HG02759 (cell line): Measurements from ENCODE around the gene WWOX.

ENCODE experiments used
- ATAC-seq: cut with Tn5 transposase; IDR thresholded peaks from one replicate; pipeline ENCODE4 v1.9.1; 2021; ENCODE audit warnings: mild to moderate bottlenecking, moderate library complexity; ENCODE audit not compliant: unreplicated experiment

Gene WWOX

DNA sequence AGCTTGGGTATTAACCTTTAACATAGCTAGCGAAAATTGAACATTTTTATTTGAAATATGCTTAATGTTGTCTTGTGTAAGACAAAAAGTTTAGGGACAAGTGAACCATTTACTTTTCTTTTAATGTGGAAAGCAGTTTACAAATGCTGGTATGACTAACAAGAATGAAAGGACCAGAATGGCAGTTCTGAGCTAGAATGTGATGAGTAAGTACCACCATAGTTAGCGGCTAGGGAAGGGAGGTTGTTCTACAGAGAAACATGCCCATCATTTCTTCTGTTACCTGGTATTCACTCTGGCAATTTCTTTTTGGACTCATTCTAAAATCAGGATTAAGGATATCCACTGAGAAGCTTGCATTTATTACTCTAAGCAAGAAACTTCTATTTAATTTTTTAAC is 121.1 kb downstream of the WWOX start:
- ATAC-seq, result no peak

GRCh38 chr16:78221892-78222291 is 122.4 kb downstream of the WWOX start:
- no peak for ATAC-seq

- ATAC-seq, result no peak
Measured at GRCh38 chr16:78224342-78224741, 124.9 kb downstream of the WWOX start.

DNA sequence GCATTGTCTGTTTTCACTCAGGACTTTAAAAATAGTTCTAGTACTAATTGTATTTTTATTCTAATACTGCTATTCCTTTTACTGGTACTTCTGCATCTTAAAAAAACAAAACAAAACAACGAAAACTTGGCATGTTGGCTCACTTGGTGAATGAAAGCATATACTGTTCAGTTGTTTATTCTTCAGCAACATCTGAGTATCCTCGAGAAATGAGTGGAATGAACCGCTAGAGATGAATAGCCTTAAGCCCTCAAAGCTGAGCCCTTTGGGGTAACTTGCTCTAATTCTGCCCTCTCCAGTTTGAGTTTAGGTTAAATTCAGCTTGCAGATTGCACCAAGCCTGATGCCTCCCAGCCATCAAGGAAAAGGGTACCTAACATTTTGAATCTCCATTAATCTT is 126.5 kb downstream of the WWOX start:
- ATAC-seq, result no peak

GRCh38 chr16:78227855-78228254 is 128.4 kb downstream of the WWOX start:
- no peak for ATAC-seq

DNA sequence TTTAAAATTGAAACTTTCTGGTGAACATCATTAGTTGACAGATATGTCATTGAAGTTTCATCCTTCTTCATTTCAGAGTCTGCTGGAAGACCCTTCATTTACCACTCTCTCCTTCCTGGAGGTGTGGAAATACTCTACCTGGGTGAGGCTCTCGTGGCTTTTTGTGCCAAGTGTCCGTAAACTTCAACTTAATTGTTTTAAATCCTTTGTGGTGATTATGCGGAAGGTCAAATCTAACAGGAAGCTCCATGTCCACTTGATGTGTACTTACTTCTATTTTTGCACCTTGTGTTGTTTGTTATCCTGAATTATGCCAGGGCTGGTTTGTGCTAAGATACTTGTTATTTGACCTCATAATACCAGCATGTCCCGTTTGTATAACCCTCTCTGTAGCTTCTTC is 129.2 kb downstream of the WWOX start:
- no peak for ATAC-seq

DNA sequence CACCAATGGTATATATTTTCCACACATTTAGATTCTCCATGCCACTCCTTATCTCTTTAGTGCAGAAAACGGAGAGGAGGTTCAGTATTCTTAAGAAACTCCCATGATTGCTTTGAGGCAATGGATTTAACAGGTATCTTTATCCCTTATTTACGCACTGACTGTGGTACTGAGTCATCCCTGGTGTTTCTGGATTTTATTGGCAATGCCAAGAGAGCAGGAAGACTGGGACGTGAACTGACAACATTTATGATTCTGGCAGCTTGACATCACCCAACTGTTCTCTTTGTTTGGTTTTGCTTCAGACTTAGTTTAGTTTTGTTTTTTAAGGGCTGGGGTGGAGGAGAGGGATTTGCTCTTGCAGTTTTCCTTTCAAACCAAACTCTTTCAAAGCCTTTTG is 131.4 kb downstream of the WWOX start:
- ATAC-seq, result no peak

DNA sequence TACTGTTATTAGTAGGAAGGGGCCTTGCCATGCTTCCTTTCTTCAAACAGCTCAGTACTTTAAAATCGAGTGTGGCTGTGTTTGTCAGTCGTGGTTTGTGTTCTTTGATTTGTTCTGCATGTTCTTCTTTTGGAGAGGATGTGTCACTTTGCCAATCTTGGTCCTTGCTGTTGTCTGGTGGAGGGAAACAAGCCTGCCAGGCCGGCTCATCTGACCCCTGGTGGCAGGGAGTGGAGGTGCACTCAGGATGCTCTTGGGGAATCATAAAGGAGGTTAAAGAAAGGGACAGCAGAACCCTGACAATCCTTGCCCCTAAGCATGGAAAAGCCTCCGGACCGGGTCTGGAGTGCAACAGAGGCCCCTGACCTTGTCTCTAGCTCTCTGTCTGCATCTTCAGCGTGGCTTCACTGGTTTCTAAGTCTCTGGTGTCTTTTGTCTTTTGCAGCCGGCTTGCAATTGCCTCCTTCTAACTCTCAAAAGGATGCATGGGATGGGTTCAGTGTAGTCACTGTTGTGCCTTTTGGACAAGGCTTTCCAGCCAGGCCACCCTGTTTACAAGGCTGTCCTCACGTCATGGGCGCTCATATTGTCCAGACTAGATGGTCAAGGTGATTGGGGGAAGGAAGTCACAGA is 135.8 kb downstream of the WWOX start:
- peak; percentile 94 for ATAC-seq

GRCh38 chr16:78235876-78236275 is 136.4 kb downstream of the WWOX start:
- ATAC-seq, result no peak

DNA sequence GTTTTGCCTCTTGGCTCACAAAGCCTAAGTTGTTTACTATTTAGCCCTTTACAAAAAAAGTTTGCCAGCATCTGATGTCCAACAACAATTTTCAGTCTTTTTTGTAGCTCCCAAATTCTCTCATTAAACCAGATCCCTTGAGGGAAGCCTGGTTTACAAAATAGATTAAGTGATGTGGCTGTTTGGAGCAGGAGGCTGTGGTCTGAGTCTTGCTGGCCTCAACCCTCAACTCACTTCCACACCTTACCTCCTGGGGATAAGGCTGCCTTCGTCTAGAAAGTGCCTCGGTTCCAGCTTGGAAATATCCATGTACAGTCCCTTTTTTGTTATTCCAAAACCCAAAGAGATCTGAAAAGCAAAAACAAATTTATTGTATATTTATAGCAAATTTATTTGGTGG is 138.4 kb downstream of the WWOX start:
- no peak for ATAC-seq

DNA sequence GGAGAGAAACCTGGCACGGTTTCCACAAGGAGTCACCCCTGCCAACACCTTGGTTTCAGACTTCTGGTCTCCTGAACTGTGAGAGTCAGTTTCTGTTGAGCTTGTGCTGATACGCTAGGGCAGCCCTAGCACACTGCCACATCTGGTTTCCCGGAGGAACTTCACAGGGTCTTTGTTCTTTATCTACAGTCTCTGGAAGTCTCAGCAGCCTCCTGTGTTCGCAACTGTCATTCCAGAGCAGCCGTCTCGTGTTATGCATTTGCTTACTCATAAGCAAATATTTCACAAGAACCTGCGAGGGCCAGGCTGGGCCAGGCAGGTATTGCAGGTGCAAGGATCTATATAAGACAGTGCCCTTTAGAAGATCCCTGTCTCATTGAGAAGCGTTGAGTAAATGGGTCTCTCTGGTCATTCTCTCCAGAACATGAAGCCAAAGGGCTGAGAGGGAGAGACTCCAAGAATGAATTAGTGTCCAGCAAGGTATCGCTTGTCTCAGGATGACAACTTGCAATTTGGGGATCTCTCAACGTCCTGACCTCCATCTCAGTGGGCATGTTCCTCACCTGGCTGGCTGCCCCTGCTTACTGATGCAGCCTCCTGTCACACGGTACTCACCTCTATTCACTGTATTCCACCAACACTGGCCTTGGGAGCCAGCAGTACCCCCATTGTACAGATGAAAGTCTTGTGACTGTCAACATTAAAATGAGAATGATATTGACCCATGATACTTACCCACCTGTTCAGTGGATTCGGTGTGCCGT is 141.2 kb downstream of the WWOX start:
- no peak for ATAC-seq

GRCh38 chr16:78242239-78242630 is 142.8 kb downstream of the WWOX start:
- no peak for ATAC-seq

- ATAC-seq, result no peak
Measured at GRCh38 chr16:78244131-78244895, 144.9 kb downstream of the WWOX start.

DNA sequence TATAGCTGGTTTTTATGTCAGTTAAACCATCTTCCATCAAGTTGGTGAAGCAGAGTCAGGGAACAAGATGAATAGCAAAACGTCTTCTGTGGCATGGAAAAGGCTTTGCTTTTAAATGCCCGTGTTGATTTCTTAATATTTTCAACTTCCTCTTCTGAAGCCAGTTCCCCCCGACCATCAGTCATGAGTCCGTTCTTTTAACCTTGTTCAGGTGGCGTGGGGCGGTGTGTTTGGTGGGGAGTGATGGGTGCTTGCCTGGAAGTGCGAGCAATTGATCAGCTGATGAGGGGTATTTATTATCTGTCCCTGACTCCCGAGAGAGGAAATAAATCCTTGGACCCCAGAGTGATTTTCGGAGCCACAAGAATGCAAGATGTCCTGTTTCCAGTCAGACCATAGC is 147.1 kb downstream of the WWOX start:
- no peak for ATAC-seq

- ATAC-seq, result no peak
Measured at GRCh38 chr16:78249056-78249455, 149.6 kb downstream of the WWOX start.

- no peak for ATAC-seq
Measured at GRCh38 chr16:78249832-78250231, 150.4 kb downstream of the WWOX start.

GRCh38 chr16:78251115-78251514 is 151.7 kb downstream of the WWOX start:
- no peak for ATAC-seq

- no peak for ATAC-seq
Measured at GRCh38 chr16:78252757-78253156, 153.3 kb downstream of the WWOX start.

- no peak for ATAC-seq
Measured at GRCh38 chr16:78254841-78255240, 155.4 kb downstream of the WWOX start.

DNA sequence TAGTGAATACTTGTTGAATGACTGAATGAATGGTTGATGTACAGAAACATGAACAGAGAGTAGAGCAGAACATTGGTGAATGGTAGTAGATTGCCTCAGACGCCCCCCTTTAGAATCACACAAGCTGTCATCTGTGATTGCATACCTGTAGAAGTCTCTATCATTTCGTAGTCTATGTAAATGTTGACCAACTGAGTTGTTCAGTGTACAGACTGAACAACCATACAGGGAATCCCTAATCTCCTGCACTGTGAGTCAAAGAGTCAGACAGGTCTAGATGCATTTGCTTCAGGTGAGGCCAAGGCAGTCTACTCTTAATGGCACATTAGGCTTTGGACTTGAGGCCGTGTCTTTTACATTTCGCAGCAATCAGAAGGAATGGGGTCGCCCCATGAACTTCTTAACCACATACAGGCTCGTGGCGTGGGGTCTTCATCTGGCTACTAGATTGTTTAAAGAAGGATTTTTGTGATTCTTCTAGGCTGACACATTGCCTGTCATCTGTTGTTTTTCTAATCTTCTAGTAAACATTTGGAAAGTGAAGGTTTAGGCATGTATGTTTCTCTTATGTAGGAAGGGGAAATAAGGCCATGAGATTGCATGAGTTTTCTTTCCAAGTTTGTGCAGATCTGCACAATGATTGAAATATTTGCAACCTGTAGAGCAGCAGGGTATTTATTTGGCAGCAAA is 157.4 kb downstream of the WWOX start:
- no peak for ATAC-seq

- ATAC-seq, result no peak
Measured at GRCh38 chr16:78257376-78257728, 157.9 kb downstream of the WWOX start.
